HCEC 1CT (cell line): Measurements from ENCODE around the gene LKAAEAR1.

Experiments
- DNase-seq: peaks from one replicate; pipeline ENCODE4 v3.0.0-alpha.2; 2017

The LKAAEAR1 gene

GRCh38 chr20:64049878-64050260 is 34.3 kb downstream of the LKAAEAR1 start:
- no peak for DNase-seq

DNA sequence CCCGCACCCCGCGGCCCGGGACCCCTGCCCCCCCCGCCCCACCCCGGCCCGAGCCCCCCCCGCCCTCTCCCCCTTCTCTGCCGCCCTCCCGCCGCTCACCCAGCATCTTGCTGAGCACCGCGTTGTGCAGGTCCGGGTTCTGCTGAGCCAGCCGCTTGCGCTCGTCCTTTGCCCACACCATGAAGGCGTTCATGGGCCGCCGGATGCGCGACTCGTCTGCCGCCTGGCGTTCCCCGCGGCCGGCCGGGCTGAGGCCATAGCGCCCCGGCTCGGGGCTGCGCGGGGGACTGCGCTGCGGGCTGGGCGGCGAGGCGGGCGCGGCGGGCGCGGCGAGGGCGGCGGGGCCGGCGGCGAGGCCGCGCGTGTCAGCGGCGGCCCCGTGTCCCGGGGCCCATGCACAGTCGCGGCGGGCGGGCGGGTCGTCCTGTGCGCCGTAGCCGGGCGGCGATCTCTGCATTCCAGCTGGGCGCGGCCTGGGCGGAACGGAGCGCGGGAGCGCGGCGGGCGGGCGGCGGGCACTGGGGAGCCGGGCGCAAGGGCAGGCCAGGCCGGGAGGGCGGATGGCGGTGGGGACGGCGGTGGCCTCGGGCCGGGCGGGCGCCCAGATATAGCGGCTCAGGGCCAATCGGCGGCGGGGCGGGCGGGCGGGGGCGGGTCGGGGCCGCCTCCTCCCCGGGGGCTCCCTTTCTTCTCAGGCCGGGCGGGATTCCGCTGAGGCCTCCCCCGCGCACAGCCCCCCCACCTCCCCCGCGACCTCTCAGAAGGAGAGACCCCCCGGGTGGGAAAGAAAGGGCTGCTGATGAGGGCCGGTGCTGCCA is 34.9 kb downstream of the LKAAEAR1 start, which contains the start of gene SOX18:
TSS of gene SOX18 (minus strand) at position 580 of the 818 bp plus-strand sequence. CDS start at position 457, 123 bp downstream.
- DNase-seq, result peak; percentile 24

GRCh38 chr20:64048402-64049044 is 35.7 kb downstream of the LKAAEAR1 start:
- DNase-seq, result no peak

DNA sequence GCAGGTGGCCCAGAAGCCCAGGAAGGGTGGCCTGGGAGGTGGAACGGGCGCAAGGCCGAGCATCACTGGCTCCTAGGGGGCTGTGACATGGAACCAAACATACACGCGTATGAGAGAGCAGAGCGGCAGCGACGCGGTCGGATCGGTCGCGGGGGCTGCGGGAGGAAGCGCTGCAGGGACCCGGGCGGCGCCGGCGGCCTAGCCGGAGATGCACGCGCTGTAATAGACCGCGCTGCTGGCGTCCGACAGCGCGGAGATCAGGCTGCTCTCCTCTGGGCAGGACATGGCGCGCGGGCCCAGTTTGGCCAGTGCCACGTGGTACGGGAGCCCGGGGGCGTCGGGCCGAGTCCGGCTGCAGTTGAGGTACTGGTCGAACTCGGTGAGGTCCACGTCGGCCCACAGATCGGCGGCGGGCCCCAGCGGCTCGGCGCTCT is 36.2 kb downstream of the LKAAEAR1 start:
- no peak for DNase-seq

DNA sequence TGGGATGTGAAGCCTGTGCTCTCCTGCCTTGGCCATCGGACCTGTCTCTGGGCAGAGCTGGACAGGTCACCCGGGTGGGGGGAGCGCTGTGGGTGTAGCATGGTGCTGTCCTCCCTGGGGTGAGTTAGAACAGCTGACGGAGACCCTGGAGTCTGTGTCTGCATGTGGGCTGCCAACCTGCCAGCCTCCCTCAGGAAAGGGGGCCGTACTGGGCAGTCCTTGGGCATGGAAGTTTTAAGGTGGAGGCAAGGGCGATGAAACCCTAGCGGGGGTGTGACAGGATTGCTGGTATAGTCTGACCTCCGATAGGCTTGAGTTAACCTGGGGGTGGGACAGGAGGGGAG is 37.2 kb downstream of the LKAAEAR1 start:
- no peak for DNase-seq

DNA sequence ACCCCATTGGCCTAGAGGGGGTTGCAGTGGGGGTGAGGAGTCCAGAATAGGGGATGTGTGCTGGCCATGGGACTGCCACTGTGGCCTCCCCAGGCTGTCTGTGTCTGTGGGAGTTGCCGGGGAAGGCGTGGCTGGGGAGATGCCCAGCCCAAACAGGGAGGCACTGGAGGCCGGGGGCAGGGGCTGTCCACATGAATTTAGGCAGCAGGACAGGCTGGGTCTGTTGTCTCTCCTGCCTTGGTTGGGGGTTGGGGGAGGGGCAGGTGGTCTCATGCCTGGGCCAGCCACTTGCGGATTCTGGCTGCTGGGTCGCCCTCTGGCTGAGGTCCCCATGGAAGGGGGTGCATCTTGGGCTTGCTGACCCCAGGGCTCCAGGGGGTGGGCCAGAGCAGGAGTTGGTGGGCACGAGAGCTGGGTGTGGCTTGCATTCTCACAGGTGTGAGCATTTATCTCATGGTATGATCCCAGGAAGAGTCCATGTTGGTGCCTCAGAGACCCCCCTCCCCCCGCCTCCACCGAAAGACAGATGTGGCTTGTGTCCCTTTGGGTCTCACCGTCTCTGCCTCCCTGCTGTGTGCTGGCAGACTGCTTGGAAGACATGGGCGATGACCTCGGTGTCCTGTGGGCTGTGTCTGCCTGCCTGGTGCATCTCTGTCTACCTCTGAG is 38.7 kb downstream of the LKAAEAR1 start:
- no peak for DNase-seq

DNA sequence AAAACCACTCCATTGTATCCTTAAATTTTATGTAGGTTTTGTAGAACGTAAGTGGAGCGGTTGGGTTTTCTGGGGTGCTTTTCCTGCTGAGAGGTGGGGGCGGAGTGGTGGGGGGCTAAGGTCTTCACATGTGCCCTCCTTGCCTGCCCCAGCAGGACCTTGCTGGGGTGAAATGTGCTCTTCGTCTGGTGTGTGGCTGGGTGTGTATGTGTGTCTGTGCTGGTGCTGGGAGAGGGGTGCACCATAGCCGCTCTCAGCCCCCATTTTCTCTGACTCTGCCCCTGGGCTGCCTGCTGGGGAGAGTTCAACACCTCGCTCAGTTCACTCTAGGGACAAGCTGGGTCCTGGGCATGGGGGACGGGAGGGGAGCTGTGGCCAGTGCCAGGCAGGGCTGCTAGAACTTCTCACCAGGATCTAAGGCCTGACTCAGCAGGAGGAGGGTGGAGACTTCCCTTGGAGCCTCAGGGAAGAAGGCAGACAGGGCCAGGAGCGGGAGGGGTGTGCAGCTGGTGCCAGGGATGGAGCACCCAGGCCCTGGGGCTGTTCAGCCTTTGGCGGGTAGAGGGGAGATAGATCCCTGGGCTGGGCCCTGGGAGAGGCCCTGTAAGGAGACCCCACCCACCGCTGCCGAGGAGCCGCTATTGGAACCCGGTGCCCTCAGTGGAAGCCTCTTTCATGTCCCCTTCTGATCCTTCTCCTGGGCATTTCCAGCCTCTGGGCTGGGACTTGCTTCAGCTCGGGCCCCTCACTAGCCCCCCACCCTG is 39.5 kb downstream of the LKAAEAR1 start:
- DNase-seq, result peak; percentile 15

DNA sequence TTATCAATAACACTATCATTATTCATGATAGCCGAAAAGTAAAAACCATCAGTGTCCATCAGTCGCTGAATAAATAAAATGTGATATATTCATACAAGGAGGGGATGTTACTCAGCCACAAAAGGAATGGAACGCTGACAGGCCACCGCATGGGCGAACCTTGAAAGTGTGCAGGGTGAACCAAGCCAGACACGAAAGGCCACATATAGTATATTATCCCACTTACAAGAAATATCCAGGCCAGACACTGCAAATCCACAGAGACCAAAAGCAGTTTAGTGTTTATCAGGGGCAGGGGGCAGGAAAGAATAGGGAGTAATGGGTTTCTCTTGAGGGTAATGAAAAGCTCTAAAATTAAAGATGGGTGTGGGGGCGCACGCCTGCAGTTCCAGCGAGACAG is 40.4 kb downstream of the LKAAEAR1 start:
- no peak for DNase-seq

DNA sequence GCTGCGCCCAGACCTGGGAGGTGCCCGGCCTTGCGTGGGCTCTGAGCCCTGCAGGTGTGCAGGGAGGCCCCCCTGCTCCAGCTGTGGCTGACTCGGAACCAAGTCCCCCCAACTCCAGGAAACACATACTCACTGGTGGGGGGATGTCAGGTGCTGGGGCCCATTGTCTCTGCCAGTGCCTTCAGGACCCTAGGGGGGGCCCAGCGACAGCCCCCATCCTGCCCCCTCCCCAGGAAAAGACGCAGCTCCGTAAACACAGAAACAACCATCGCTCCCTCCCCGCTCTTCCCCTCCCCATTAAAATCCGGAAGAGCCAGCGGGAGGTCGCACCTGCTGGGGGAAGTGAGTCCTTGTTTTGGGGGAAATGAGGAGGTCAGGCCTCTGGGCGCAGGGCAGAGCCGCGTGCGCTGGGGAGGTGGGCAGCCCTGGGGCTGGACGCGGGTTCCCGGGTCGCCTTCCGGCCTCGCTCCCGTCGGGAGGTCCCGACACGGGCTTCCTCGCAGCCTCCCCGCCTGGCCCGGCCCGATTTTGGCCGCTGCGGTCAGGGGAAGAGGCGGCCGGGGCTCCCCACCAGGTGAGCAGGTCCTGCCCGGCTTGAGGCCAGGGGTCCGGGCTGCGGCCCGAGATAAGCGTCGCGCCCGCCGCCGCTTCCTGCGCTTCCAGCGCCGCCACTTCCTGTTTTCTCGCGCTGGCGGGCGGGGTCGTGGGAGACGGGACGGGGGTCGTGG is 42.0 kb downstream of the LKAAEAR1 start:
- no peak for DNase-seq

- no peak for DNase-seq
Measured at GRCh38 chr20:64041781-64042053, 42.5 kb downstream of the LKAAEAR1 start.

GRCh38 chr20:64041040-64041780 is 43.0 kb downstream of the LKAAEAR1 start:
- no peak for DNase-seq

DNA sequence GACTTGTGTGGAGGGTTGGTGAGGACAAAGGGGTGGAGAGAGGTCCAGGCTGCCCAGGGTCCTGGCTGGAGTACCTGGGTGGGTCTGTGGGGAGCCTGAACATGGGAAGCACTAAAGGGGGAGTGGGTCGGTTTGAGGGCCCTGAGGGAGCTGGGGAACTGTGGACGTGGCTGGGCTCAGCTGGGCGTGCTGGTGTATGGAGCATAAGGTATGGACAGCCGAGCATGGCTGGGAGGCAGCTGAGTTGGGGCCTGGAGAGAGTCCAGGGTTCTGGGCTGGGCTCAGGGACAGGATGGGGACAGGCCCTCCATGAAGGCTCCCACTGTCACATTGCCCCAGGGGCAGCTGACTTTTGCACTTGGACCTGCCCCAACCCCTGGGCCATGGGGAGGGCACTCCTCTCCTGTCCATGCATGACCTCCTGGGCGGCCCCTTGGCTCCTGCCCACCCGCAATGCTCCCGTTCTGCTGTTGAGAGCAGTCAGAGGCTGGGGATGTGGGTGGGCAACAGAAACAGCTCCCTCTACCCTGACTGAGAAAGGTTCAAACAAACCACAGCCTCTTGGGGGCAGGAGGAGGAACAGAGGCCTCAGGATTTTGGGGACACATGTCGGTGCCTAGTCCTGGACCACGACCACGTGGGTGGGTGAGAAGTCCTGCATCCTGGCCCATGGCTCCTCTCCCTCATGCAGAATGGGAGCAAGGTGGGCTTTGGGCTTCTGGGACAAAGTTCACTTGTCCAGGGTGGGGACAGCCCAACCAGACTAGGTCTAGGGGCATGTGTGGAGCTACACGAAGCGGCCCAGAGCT is 43.8 kb downstream of the LKAAEAR1 start:
- no peak for DNase-seq

DNA sequence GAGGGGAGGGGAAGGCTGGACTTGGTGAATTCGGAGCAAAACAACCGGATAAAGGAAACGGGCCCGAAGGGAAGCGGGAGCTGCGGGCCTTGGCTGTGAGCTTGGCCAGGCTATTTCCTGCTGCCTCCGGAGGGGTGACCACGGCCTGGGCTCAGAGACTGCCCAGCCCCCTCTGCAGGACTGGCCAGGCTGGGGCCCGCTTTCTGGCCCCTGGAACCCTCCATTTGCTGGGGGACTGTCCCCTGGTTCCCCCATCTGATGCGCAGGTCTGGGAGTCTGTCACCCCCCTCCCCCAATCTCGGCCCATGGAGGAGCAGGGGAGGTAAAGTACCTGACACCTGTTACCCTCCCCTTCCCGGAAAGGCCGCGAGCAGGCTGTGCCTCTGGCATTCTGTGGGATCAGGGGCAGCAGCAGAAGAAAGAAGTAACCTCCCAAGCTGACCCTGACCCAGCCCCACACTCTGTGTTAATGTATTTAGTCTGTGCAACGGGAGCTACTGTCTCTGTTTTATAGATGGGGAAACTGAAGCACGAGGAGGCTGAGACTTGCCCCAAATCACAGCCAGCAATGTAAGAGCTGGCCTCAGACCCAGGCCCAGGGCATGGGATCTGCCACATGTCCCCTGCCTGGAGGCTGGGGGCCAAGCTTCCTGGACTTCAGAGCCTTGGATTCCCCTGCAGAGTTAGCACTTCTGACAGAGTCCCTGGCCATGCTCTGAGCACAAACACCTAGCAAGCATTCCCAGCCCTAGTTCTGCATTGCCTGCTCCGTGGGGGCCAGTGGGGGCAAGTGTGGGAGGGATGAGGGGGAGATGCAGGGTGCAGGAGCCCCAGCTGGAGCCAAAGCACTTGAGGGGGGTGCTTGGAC is 44.7 kb downstream of the LKAAEAR1 start:
- DNase-seq, result no peak

DNA sequence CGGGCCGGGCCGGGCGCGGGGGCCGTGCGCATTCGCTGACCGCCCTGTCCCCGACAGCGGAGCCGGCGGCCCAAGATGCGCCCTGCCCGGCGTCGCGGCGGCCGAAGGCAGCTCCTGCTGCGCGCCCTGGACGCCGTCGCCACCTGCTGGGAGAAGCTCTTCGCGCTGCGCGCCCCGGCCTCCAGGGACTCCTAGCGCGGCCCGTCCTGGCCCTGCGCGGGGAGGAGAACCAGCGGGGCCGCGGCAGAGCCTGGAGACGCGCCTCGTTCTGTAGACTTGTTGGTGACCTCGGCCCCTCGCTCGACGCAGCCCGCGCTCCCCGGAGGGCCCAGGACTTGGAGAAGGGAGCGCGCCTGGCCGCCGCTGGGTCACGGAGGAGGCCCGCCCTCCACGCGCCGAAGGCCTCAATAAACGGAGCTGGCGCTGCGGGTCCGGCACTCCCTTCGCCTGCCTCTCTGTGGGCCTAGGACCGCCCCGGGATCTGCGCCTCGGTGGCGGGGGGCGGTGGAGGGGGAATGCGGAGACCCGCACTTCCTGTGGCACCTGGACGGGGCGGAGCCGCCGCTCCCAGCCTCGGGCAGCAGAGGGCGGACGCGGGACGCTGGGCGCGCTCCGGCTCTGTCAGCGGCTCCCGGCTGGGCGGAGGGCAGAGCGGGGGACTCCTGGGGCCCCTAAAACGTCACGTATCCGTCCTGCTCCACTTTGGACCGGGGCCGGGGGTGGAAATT is 45.5 kb downstream of the LKAAEAR1 start:
- DNase-seq, result peak; percentile 55

DNA sequence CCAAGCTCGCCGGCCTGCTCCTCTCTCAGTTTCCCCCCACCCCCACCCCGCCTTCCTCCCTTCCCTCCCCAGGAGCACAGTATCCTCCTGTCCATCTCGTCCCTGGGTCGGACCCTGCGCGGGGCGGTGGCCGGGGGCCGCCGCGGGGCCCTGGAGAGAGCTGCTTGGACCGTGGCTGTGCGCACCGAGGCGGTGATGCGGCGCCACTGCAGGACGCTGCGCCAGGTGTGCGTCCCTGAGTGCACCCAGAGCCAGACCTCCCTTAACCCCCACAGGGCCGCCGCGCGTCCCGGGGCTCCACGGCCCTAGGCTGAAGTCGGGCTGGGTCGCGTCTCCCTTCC is 46.0 kb downstream of the LKAAEAR1 start:
- DNase-seq, result no peak

DNA sequence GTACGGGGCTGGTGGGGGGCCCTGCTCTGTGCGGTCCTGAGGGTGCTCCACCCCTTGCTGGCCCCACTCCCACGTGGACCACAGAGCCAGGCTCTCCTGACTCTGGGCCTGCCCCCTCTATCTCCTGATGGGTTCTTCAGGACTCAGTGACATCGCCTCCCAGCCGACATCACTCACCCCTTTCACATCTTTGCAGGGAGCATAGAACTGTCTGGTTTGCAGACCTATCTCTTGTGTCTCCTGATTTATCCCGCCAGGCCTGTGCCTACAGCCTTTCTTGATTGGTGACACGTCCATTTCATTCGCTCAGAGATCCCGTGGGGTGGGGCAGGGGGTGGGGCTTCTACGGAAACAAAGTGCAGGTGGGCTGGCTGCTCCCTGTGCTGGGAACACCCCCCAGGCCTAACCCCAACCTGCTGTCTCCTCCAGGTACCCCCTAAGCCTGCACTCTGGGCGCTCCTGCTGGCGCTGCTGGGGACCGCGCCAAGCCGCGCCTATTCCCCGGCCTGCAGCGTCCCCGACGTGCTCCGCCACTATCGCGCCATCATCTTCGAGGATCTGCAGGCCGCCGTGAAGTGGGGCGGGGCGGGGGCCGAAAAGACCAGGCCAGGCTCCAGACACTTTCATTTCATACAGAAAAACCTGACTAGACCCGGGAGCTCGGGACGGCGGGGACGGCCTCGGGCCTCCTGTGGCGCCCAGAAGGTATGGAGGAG is 46.5 kb downstream of the LKAAEAR1 start:
- DNase-seq, result no peak

DNA sequence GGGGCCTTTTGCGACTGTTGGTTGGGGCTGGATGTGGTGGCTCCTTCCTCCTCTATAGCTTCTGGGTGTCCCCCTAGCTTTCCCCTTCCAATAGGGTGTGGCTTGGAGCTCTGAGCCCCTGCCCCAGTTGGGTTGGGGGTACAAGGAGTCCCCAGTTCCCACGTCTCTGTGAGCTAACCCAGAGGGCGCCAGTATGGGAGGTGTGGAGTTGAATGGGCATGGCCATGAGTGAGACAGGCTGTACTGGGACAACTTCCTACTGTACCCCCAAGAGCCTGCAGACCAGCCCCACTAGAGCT is 47.0 kb downstream of the LKAAEAR1 start:
- no peak for DNase-seq

GRCh38 chr20:64036346-64037198 is 47.6 kb downstream of the LKAAEAR1 start:
- DNase-seq, result no peak
